Right atrium auricular region (tissue), 2 donors: ENCODE data around the gene ORC4. TPM values are rescaled to one million over a fixed set of nuclear protein-coding genes. Genes with fewer than 3 reads are reported as not detected.

Source experiments
- DNase-seq: peaks from one replicate; pipeline ENCODE4 v3.0.0-alpha.2; 2019; ENCODE audit warnings: low spot score
- H3K27ac ChIP-seq, 2 donors: fragments of 200-600 bp; sonication (generic); 1 replicate in 1 of 2; 2 replicates in 1 of 2; pipeline ENCODE4 v1.5.1; 2016 to 2019
- H3K27me3 ChIP-seq, 2 donors: fragments of 200-600 bp; sonication (generic); one replicate each; pipeline versions ENCODE4 v1.5.1 to v1.6.0; 2017 to 2019
- H3K36me3 ChIP-seq: fragments of 200-600 bp; sonication (generic); one replicate; pipeline ENCODE4 v1.5.1; 2016
- H3K4me1 ChIP-seq, 2 donors: fragments of 200-600 bp; sonication (generic); one replicate each; pipeline versions ENCODE4 v1.5.1 to v1.6.0; 2017 to 2019
- H3K4me3 ChIP-seq, 2 donors: fragments of 200-600 bp; sonication (generic); 1 replicate in 1 of 2; 2 replicates in 1 of 2; pipeline ENCODE4 v1.5.1; 2017 to 2019; ENCODE audit warnings: mild to moderate bottlenecking in 1 of 2, moderate library complexity in 1 of 2
- H3K9me3 ChIP-seq, 2 donors: fragments of 200-600 bp; sonication (generic); one replicate each; pipeline ENCODE4 v1.5.1; 2019
- CTCF ChIP-seq, 2 donors: fragments of 200-600 bp; sonication (generic); IDR thresholded peaks; one replicate each; pipeline ENCODE4 v1.5.1; 2019; ENCODE audit warnings: antibody characterized with exemption in 2 of 2
- total RNA-seq, 2 donors: library from RNA; depleted of rRNA; stranded (reverse); fragments of >200 nt; gene quantifications; one replicate each; pipeline ENCODE4 v1.1.0, GENCODE V29; 2016

ORC4 gene
- total RNA-seq, 2 donors from 2014 or later, result 32.7 to 64.3 TPM

GRCh38 chr2:147927053-147927588, 93.4 kb downstream of the ORC4 start:
- Histone ChIP-seq H3K36me3 (peaks cover 10% of the 10 kb centered on the region), H3K4me3 (no peak overlapping the region), H3K4me1 (no peaks in the 10 kb centered on the region), H3K9me3 (no peaks in the 10 kb centered on the region), H3K27me3 (no peaks in the 10 kb centered on the region), H3K27ac (no peak overlapping the region)
- no peak for TF ChIP-seq CTCF (IDR thresholded peaks at IDR 0.05)
- no peak for DNase-seq

- Histone ChIP-seq H3K4me3 (no peak overlapping the region), H3K27ac (no peak overlapping the region), H3K27me3 (no peaks in the 10 kb centered on the region), H3K9me3 (no peaks in the 10 kb centered on the region), H3K4me1 (no peaks in the 10 kb centered on the region), H3K36me3 (peaks cover 20% of the 10 kb centered on the region)
- no peak for DNase-seq
- TF ChIP-seq CTCF (IDR thresholded peaks at IDR 0.05), result no peak
These were observed 94.7 kb downstream of the ORC4 start for GRCh38 chr2:147925886-147926285.

GRCh38 chr2:147924647-147925046, 95.9 kb downstream of the ORC4 start:
- no peak for DNase-seq
- no peak overlapping the region for H3K4me3 ChIP-seq
- TF ChIP-seq CTCF (IDR thresholded peaks at IDR 0.05), result no peak
- peaks cover 22% of the 10 kb centered on the region for H3K36me3 ChIP-seq
- H3K27ac ChIP-seq, result no peak overlapping the region
- H3K9me3 ChIP-seq, result no peaks in the 10 kb centered on the region
- no peaks in the 10 kb centered on the region for H3K4me1 ChIP-seq
- no peaks in the 10 kb centered on the region for H3K27me3 ChIP-seq

GRCh38 chr2:147923846-147924245, 96.7 kb downstream of the ORC4 start:
- no peak overlapping the region for H3K4me3 ChIP-seq
- H3K36me3 ChIP-seq, result peaks cover 22% of the 10 kb centered on the region
- H3K27ac ChIP-seq, result no peak overlapping the region
- H3K4me1 ChIP-seq, result no peaks in the 10 kb centered on the region
- no peak for TF ChIP-seq CTCF (IDR thresholded peaks at IDR 0.05)
- H3K9me3 ChIP-seq, result no peaks in the 10 kb centered on the region
- no peaks in the 10 kb centered on the region for H3K27me3 ChIP-seq
- no peak for DNase-seq

GRCh38 chr2:147917161-147917560, 103.4 kb downstream of the ORC4 start:
- Histone ChIP-seq H3K9me3 (no peaks in the 10 kb centered on the region), H3K4me3 (no peak overlapping the region), H3K4me1 (peaks cover 0 to 4% of the 10 kb centered on the region in 2 donors), H3K27me3 (no peaks in the 10 kb centered on the region), H3K36me3 (peaks cover 11% of the 10 kb centered on the region), H3K27ac (no peak overlapping the region)
- no peak for TF ChIP-seq CTCF (IDR thresholded peaks at IDR 0.05)
- no peak for DNase-seq

GRCh38 chr2:147916723-147917122, 103.8 kb downstream of the ORC4 start:
- no peak for DNase-seq
- no peak for TF ChIP-seq CTCF (IDR thresholded peaks at IDR 0.05)

More at GRCh38 chr2:147916723-147917122, 103.8 kb downstream of the ORC4 start:
- H3K27me3 ChIP-seq, result no peaks in the 10 kb centered on the region
- no peaks in the 10 kb centered on the region for H3K9me3 ChIP-seq
- peaks cover 0 to 4% of the 10 kb centered on the region in 2 donors for H3K4me1 ChIP-seq
- no peak overlapping the region for H3K4me3 ChIP-seq
- H3K36me3 ChIP-seq, result peaks cover 10% of the 10 kb centered on the region
- H3K27ac ChIP-seq, result no peak overlapping the region
